HepG2 (cell line): ENCODE results near the gene ACTG2. TPM values are rescaled to one million over a fixed set of nuclear protein-coding genes. Genes with fewer than 3 reads are reported as not detected.
A peak's percentile ranks its signal among the peaks of the same experiment; 100 is the strongest.

Source experiments
- HNF4G ChIP-seq, 2 experiments: sonication (generic) in 1 of 2; formaldehyde crosslinking in 1 of 2; IDR thresholded peaks; 2 replicates each; pipeline versions ENCODE4 v1.4.0 to v1.6.1; 2011 to 2020; ENCODE audit warnings: borderline replicate concordance in 2 of 2, low read depth in 2 of 2, mild to moderate bottlenecking in 2 of 2, low read length in 1 of 2, missing genetic modification reagents in 1 of 2, moderate library complexity in 1 of 2
- MTA1 ChIP-seq: sonication (generic); formaldehyde crosslinking; IDR thresholded peaks from 2 replicates; pipeline ENCODE4 v1.4.0; 2020; ENCODE audit warnings: missing genetic modification reagents, mild to moderate bottlenecking, borderline replicate concordance
- NFIB ChIP-seq: sonication (generic); formaldehyde crosslinking; IDR thresholded peaks from 2 replicates; pipeline ENCODE4 v1.9.0; 2021; ENCODE audit warnings: missing genetic modification reagents, mild to moderate bottlenecking, borderline replicate concordance
- U2AF1 ChIP-seq: fragments of 200-400 bp; formaldehyde crosslinking; optimal IDR thresholded peaks from 2 replicates; pipeline ENCODE3; 2017; ENCODE audit warnings: mild to moderate bottlenecking, low read depth, low read length
- ZBTB26 ChIP-seq: IDR thresholded peaks from 2 replicates; pipeline ENCODE4 v1.6.1; 2016; ENCODE audit warnings: missing compliant biosample characterization, missing genetic modification reagents, borderline replicate concordance
- ZNF318 ChIP-seq: sonication (generic); formaldehyde crosslinking; IDR thresholded peaks from 2 replicates; pipeline ENCODE4 v1.4.0; 2020; ENCODE audit warnings: mild to moderate bottlenecking, missing genetic modification reagents
- ZNF597 ChIP-seq: sonication (generic); formaldehyde crosslinking; IDR thresholded peaks from 2 replicates; pipeline ENCODE4 v1.5.0; 2020; ENCODE audit warnings: missing genetic modification reagents
- polyA plus RNA-seq, 8 experiments: library from polyadenylated mRNA; depleted of rRNA in 3 of 8; stranded (reverse) in 7 of 8; unstranded in 1 of 8; fragments of >200 nt; fragmentation: Illumina TruSeq in 4 of 8; extraction: Trizol in 4 of 8; gene quantifications; 2 replicates each; pipeline versions ENCODE4 v1.2.1 to v1.2.3, GENCODE V29; 2011 to 2016; ENCODE audit warnings: low read depth in 4 of 8, missing spikeins in 1 of 8, mixed read lengths in 1 of 8; ENCODE audit not compliant: insufficient read depth in 1 of 8
- total RNA-seq, 5 experiments: library from RNA; depleted of rRNA; stranded (reverse); fragments of >200 nt; fragmentation: Illumina TruSeq; extraction: Trizol; gene quantifications; 2 replicates each; pipeline ENCODE4 v1.2.3, GENCODE V29; 2016; ENCODE audit warnings: low read depth in 1 of 5
- TF ChIP-seq, protein P1 (sequence below): sonication (generic); formaldehyde crosslinking; IDR thresholded peaks from 2 replicates; pipeline ENCODE4 v1.9.0; 2021; ENCODE audit warnings: missing genetic modification reagents, borderline replicate concordance
- TF ChIP-seq, protein P2 (sequence below): sonication (generic); formaldehyde crosslinking; IDR thresholded peaks from 2 replicates; pipeline ENCODE4 v1.4.0; 2020; ENCODE audit warnings: missing genetic modification reagents, mild to moderate bottlenecking, borderline replicate concordance

ACTG2 gene
- total and polyA plus RNA-seq, 2 of the 13 experiments (the other 11 are each of a cell fraction or from before 2014, with no cell fraction given), result 0.13 TPM; not detected in 1

GRCh38 chr2:73926493-73927327, 33.9 kb downstream of the ACTG2 start, which contains the start of gene DGUOK (continued):
- TF ChIP-seq ZBTB26 (CRISPR knock-in tag) (peak; percentile 90), NFIB (CRISPR knock-in tag) (peak; percentile 85; the same call in 1 of the 2 replicates), ZNF597 (CRISPR knock-in tag) (no peak), HNF4G (IDR thresholded peaks at IDR 0.05; ENCODE audit: borderline replicate concordance, low read depth, low read length) (no peak), HNF4G (CRISPR knock-in tag; IDR thresholded peaks at IDR 0.05; ENCODE audit: borderline replicate concordance, low read depth) (peak; percentile 50; the same call in 1 of the 2 replicates), ZNF318 (CRISPR knock-in tag) (0 out of 2 replicates have a peak, but pooled peaks have one; percentile 75), U2AF1 (no peak), MTA1 (peak; percentile 93; the same call in 1 of the 2 replicates)
- TF ChIP-seq, protein P1, sequence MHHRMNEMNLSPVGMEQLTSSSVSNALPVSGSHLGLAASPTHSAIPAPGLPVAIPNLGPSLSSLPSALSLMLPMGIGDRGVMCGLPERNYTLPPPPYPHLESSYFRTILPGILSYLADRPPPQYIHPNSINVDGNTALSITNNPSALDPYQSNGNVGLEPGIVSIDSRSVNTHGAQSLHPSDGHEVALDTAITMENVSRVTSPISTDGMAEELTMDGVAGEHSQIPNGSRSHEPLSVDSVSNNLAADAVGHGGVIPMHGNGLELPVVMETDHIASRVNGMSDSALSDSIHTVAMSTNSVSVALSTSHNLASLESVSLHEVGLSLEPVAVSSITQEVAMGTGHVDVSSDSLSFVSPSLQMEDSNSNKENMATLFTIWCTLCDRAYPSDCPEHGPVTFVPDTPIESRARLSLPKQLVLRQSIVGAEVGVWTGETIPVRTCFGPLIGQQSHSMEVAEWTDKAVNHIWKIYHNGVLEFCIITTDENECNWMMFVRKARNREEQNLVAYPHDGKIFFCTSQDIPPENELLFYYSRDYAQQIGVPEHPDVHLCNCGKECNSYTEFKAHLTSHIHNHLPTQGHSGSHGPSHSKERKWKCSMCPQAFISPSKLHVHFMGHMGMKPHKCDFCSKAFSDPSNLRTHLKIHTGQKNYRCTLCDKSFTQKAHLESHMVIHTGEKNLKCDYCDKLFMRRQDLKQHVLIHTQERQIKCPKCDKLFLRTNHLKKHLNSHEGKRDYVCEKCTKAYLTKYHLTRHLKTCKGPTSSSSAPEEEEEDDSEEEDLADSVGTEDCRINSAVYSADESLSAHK (CRISPR knock-in tag), result 0 out of 2 replicates have a peak, but pooled peaks have one; percentile 44
- TF ChIP-seq, protein P2, sequence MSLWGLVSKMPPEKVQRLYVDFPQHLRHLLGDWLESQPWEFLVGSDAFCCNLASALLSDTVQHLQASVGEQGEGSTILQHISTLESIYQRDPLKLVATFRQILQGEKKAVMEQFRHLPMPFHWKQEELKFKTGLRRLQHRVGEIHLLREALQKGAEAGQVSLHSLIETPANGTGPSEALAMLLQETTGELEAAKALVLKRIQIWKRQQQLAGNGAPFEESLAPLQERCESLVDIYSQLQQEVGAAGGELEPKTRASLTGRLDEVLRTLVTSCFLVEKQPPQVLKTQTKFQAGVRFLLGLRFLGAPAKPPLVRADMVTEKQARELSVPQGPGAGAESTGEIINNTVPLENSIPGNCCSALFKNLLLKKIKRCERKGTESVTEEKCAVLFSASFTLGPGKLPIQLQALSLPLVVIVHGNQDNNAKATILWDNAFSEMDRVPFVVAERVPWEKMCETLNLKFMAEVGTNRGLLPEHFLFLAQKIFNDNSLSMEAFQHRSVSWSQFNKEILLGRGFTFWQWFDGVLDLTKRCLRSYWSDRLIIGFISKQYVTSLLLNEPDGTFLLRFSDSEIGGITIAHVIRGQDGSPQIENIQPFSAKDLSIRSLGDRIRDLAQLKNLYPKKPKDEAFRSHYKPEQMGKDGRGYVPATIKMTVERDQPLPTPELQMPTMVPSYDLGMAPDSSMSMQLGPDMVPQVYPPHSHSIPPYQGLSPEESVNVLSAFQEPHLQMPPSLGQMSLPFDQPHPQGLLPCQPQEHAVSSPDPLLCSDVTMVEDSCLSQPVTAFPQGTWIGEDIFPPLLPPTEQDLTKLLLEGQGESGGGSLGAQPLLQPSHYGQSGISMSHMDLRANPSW (CRISPR knock-in tag), result no peak; the same call in 1 of the 2 replicates
